HG03025 (cell line): ENCODE results near the gene PPA1.
"Not testable (repeated sequence)": the region's sequence is repeated elsewhere in the genome, so short reads cannot be mapped to it uniquely, and the experiment has no call there.

Source experiments
- ATAC-seq: cut with Tn5 transposase; IDR thresholded peaks from one replicate; pipeline ENCODE4 v1.9.1; 2021; ENCODE audit warnings: mild to moderate bottlenecking, moderate library complexity; ENCODE audit not compliant: unreplicated experiment, low FRiP score

PPA1 gene

GRCh38 chr10:70233109-70233938, at the start of gene PPA1:
TSS of gene PPA1 (minus strand) at chr10:70233429. CDS start at chr10:70233327, 102 bp downstream.
- ATAC-seq = peak; percentile 73

DNA sequence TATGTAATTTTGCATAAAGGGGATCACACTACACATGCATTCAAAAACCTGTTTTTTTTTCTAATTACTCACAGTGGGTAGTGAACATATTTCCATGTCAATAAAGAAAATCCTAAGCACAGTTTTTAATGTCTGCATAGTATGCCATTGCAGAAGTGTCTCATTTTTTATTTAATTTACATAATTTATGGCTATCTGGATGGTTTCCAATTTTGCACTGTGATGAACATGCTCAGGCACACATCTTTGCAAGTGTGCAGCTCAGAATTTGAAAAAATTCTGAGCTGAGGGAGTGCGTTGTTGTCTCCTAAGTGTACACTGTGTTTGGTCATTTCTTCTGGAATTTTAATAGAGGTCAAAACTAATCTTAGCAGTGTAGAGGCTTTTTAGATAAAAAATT, 48.4 kb upstream of the PPA1 start:
- ATAC-seq = no peak

GRCh38 chr10:70280099-70280498, 46.9 kb upstream of the PPA1 start:
- ATAC-seq = no peak

- ATAC-seq = no peak
Measured at GRCh38 chr10:70277396-70278030, 44.3 kb upstream of the PPA1 start.

DNA sequence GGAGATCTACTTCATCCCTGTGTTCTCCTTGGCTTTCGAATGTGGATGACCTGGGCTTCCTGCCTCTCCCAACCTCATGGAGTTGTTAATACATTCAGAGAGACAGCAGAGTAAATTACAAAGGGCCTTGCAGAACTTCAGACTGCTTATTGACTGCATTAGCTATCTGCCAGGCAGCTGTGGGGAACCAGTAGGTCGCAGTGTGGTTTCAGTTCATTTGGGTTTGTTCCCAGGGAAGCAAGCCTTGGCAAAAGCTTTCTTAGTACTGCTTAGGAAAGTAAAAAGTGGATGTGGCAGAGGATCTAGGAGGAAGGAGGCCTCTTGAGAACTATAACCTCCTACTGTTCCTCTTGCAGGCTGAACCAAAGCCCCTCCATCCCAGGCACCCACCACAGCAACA, 41.4 kb upstream of the PPA1 start:
- no peak for ATAC-seq

GRCh38 chr10:70272925-70273316, 39.7 kb upstream of the PPA1 start:
- no peak for ATAC-seq

- no peak for ATAC-seq
Measured at GRCh38 chr10:70271996-70272924, 39.0 kb upstream of the PPA1 start.

DNA sequence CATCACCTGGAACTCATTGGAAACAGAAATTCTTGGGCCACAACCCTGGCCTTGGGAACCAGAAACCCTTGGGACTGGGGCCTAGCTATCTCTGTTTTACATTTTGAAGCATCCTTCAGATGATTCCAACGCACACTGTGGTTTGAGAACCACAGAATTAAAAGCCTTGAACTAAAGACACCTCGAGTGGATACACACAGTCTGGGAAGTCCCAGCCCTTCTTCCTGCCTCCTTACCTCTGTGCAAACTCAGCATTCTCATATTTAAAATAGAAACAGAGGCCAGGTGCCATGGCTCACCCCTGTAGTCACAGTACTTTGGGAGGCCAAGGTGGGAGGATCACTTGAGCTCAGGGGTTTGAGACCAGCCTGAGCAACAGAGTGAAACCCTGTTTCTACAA, 37.7 kb upstream of the PPA1 start:
- no peak for ATAC-seq

GRCh38 chr10:70269741-70270140, 36.5 kb upstream of the PPA1 start:
- no peak for ATAC-seq

DNA sequence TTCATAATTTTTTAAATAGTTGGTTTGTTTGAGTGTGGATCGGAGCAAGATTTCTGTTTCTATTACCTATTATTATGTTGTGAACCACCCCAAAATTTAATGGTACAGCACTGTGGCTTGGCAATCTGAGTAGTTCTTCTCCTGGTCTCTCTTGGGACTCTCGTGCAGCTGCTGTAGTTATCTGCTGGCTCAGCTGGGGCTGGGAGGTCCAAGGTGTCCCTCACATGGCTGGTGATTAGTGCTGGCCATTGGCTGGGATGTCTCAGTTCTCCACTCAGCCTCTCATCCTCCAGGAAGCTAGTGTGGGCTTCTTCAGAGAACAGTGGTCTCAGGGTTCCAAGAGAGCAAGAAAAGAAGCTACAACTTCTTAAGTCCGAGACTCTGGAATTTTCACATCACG, 35.1 kb upstream of the PPA1 start:
- no peak for ATAC-seq

DNA sequence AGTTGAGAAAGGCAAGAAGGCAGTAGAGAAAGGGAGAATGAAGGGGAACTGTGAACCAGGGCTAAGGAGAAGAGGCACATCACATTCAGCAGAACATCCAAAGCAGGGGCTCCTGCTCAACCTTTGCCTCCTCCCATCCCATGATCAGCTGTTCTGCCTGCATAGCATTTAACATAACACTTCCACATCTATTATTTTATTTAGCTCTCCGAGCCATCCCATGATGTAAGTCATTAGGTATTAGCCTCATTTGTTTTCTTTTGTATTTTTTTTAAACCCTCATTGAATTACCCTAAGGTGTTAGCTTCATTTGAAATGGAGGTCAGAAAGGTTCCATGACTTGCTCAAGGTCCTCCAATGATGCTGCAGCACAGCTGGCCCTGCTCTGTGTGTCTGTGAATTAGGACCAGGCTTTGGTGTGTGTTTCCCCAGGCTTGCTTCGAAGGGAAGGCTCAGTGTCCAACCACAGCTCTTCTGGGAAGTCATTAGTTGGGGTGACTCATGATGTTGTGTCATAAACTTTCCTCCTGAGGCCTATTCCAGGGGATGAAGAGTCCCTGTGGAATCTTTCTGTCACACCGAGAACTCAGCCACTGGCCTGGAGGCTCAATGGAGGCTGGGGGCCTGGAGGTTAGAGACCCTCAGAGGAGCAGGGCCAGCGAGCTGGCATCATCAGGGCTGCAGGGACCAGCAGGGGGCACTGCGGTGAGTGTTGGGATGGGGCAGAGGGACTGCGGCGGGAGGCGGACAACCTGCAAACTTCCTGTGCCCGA, 34.1 kb upstream of the PPA1 start:
- no peak for ATAC-seq

- no peak for ATAC-seq
Measured at GRCh38 chr10:70266701-70267100, 33.5 kb upstream of the PPA1 start.

- ATAC-seq = no peak
Measured at GRCh38 chr10:70266056-70266455, 32.8 kb upstream of the PPA1 start.

- ATAC-seq = no peak
Measured at GRCh38 chr10:70265032-70265689, 31.9 kb upstream of the PPA1 start.

DNA sequence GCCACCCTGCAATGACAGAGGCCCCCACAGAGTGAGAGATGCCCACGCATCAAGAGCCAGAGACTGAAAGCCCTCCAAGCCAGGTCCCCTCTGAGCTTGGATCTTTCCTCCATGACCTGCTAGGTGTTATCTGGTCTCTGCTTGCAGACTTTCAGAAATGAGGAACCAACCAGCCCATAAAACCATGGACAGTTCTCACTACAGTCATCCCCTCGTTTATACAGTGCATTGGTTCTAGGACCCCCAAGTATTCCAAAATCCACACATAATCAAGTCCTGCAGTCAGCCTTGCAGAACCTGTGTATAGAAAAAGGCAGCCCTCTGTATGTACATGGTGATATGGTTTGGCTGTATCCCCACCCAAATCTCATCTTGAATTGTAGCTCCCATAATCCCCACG, 27.5 kb upstream of the PPA1 start:
- ATAC-seq = no peak

DNA sequence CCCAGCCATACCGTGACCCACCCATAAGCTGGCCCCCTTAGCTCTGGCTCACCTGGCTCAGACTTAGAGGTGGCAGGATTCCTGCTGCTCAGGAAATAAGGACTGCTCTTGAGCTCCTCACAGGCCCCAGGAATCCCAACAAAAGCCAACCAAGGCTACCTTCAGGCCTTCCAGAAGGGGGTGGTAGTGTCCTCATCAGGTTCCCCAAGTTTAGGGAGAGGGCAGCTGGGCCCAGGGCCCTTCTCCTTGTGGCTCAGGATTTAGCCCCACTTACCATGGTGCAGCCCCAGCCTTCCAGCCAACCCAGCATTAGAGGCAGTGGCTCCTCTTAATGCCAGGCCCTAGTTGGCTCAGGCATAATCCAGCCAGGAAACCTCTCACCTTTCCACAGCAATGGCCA, 27.0 kb upstream of the PPA1 start:
- ATAC-seq = no peak

DNA sequence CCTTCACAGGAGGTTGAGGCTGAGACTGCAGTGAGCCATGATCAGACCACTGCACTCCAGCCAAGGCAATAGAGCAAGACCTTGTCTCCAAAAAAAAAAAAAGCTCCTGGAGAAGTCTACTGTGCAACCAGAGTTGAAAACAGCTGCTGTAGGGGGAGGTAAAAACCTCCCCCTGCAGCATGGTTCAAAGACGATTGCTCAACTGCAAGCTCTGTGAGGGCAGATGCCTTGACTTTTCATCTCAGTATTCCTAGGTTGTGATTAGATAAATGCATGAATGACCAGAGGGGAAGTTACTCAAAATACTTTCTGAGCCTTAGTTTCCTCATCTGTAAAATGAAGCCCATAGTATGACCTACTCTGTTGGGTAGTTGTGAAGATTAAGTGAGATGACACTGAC, 25.0 kb upstream of the PPA1 start:
- no peak for ATAC-seq

- not testable (repeated sequence) for ATAC-seq
Measured at GRCh38 chr10:70257816-70258215, 24.6 kb upstream of the PPA1 start.

DNA sequence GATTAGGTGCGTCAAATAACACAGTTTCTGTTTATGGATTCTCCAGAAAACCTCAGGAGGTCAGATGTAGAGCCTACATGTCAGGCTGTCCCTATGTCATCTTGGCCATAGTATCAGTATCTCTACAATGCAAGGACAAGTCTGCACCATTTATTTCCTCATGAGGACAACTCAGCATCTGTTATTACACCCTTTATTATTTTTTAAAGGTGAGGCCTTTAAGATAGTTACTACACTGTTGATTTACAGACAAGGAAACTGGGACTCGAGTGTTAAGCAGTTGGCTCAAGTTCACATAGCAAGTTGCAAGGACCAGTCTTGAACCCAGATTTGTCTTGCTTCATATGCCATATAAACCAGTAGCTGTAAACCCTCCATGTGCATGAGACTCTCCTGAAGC, 23.2 kb upstream of the PPA1 start:
- no peak for ATAC-seq
